Measurements from ENCODE around the gene SMURF1. TPM values are rescaled to one million over a fixed set of nuclear protein-coding genes. Genes with fewer than 3 reads are reported as not detected.

SMURF1 gene
- total and polyA plus RNA-seq, 2 of the 8 experiments (the other 6 are each of a cell fraction or from before 2014, with no cell fraction given) = 9.6 to 24.5 TPM

DNA sequence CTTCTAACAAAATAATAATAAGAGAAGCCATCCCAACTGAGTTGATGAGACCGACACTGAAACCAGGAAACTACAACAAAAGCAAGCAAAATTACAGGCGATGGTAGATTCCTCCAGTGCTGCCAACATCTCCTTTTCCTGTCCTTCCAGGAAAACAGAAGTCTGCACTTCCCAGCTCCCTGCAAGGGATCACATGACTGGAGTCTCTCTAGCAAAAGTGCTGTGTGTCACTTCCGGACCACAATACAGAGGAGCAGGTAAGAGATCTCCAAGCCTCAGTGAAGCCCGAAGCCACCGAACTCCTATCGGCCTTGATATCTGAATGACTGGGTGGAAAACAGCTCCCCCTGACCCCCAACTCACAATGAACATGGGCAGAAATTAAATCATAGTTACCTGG, 63.2 kb downstream of the SMURF1 start (continued):
- TF ChIP-seq TAF1 (IDR thresholded peaks at IDR 0.05; ENCODE audit: low read depth, low read length) (no peak), SRF (IDR thresholded peaks at IDR 0.05; ENCODE audit: low read depth, low read length) (no peak), JUN (IDR thresholded peaks at IDR 0.05; ENCODE audit: low read depth, low read length) (no peak), MAFK (IDR thresholded peaks at IDR 0.05; ENCODE audit: low read depth, low read length) (no peak), RFX5 (IDR thresholded peaks at IDR 0.05; ENCODE audit: borderline replicate concordance, low read depth, low read length) (no peak), KDM4A (IDR thresholded peaks at IDR 0.05; ENCODE audit: low read depth, low read length, severe bottlenecking) (no peak)

Data from H1 (cell line).